SK-N-SH treated with all-trans-retinoic acid at 6 μM for 48 hours (cell line): ENCODE measurements around the gene FTCD.

ENCODE experiments used
- ATAC-seq: fragments of 200-7000 bp; cut with Tn5 transposase; 3 replicates; pipeline ENCODE4 v1.9.1; 2020; ENCODE audit warnings: mild to moderate bottlenecking, moderate library complexity
- BACH2 ChIP-seq: fragments of 250-450 bp; sonication (Bioruptor Pico); IDR thresholded peaks from 2 replicates; pipeline ENCODE4 v1.9.0; 2021; ENCODE audit warnings: mild to moderate bottlenecking, borderline replicate concordance
- CREB5 ChIP-seq: fragments of 250-450 bp; sonication (Bioruptor Pico); IDR thresholded peaks from 2 replicates; pipeline ENCODE4 v1.5.1; 2020; ENCODE audit warnings: low read depth, mild to moderate bottlenecking, moderate library complexity
- CSDC2 ChIP-seq: fragments of 250-450 bp; sonication (Bioruptor Pico); IDR thresholded peaks from 2 replicates; pipeline ENCODE4 v1.5.0; 2020; ENCODE audit warnings: mild to moderate bottlenecking, moderate library complexity
- ESRRG ChIP-seq: fragments of 250-450 bp; sonication (Bioruptor Pico); IDR thresholded peaks from 2 replicates; pipeline ENCODE4 v1.6.1; 2021; ENCODE audit warnings: mild to moderate bottlenecking
- GLIS3 ChIP-seq: fragments of 250-450 bp; sonication (Bioruptor Pico); IDR thresholded peaks from 2 replicates; pipeline ENCODE4 v1.5.0; 2020; ENCODE audit warnings: mild to moderate bottlenecking, moderate library complexity
- ISL1 ChIP-seq: fragments of 250-450 bp; sonication (Bioruptor Pico); IDR thresholded peaks from 2 replicates; pipeline ENCODE4 v2.1.2; 2022; ENCODE audit warnings: mild to moderate bottlenecking, moderate library complexity
- OSR1 ChIP-seq: fragments of 250-450 bp; sonication (Bioruptor Pico); IDR thresholded peaks from 2 replicates; pipeline ENCODE4 v1.8.0; 2022; ENCODE audit warnings: moderate library complexity, mild to moderate bottlenecking, inconsistent platforms
- PATZ1 ChIP-seq: fragments of 250-450 bp; sonication (Bioruptor Pico); IDR thresholded peaks from 2 replicates; pipeline ENCODE4 v1.8.0; 2020; ENCODE audit warnings: mild to moderate bottlenecking, moderate library complexity, borderline replicate concordance
- PPARA ChIP-seq: fragments of 250-450 bp; sonication (Bioruptor Pico); IDR thresholded peaks from 2 replicates; pipeline ENCODE4 v1.5.0; 2020; ENCODE audit warnings: mild to moderate bottlenecking, borderline replicate concordance
- RARB ChIP-seq: fragments of 250-450 bp; sonication (Bioruptor Pico); IDR thresholded peaks from 2 replicates; pipeline ENCODE4 v1.8.0; 2021; ENCODE audit warnings: mild to moderate bottlenecking, moderate library complexity
- SNAI2 ChIP-seq: fragments of 250-450 bp; sonication (Bioruptor Pico); IDR thresholded peaks from 2 replicates; pipeline ENCODE4 v1.5.0; 2020; ENCODE audit warnings: mild to moderate bottlenecking, moderate library complexity
- TCF4 ChIP-seq: fragments of 250-450 bp; sonication (Bioruptor Pico); IDR thresholded peaks from 2 replicates; pipeline ENCODE4 v1.8.0; 2021; ENCODE audit warnings: mild to moderate bottlenecking, moderate library complexity, borderline replicate concordance
- TOX ChIP-seq: fragments of 250-450 bp; sonication (Bioruptor Pico); IDR thresholded peaks from 2 replicates; pipeline ENCODE4 v1.8.0; 2021; ENCODE audit warnings: mild to moderate bottlenecking, moderate library complexity, borderline replicate concordance
- TSHZ2 ChIP-seq: fragments of 250-450 bp; sonication (Bioruptor Pico); IDR thresholded peaks from 2 replicates; pipeline ENCODE4 v1.5.0; 2020; ENCODE audit warnings: mild to moderate bottlenecking, moderate library complexity
- ZFP3 ChIP-seq: fragments of 250-450 bp; sonication (Bioruptor Pico); IDR thresholded peaks from 2 replicates; pipeline ENCODE4 v1.5.0; 2020; ENCODE audit warnings: mild to moderate bottlenecking, moderate library complexity
- ZFP30 ChIP-seq: fragments of 450-650 bp; formaldehyde crosslinking; IDR thresholded peaks from 2 replicates; pipeline ENCODE4 v1.5.0; 2022; ENCODE audit warnings: mild to moderate bottlenecking, moderate library complexity
- ZNF565 ChIP-seq: fragments of 450-650 bp; formaldehyde crosslinking; conservative IDR thresholded peaks from 2 replicates; pipeline ENCODE4 v1.5.0; 2020; ENCODE audit warnings: low read depth, mild to moderate bottlenecking, moderate library complexity
- ZNF70 ChIP-seq: fragments of 450-650 bp; formaldehyde crosslinking; IDR thresholded peaks from 2 replicates; pipeline ENCODE4 v1.5.0; 2020; ENCODE audit warnings: mild to moderate bottlenecking, moderate library complexity

The FTCD gene

GRCh38 chr21:46126309-46127238 is 28.8 kb downstream of the FTCD start:
- no peak for ATAC-seq
- TF ChIP-seq OSR1 (CRISPR knock-in tag): no peak
- TF ChIP-seq BACH2: no peak
- TF ChIP-seq ZFP30 (CRISPR knock-in tag): no peak
- TF ChIP-seq ISL1 (CRISPR knock-in tag): no peak
- TF ChIP-seq TCF4 (CRISPR knock-in tag): no peak
- TF ChIP-seq CSDC2 (CRISPR knock-in tag): no peak
- no peak for TF ChIP-seq SNAI2 (CRISPR knock-in tag)
- TF ChIP-seq CREB5 (CRISPR knock-in tag): no peak
- no peak for TF ChIP-seq RARB (CRISPR knock-in tag)
- no peak for TF ChIP-seq TOX (CRISPR knock-in tag)
- TF ChIP-seq TSHZ2 (CRISPR knock-in tag): no peak
- no peak for TF ChIP-seq ZNF565 (CRISPR knock-in tag)
- TF ChIP-seq PATZ1: no peak
- TF ChIP-seq ZNF70 (CRISPR knock-in tag): no peak

GRCh38 chr21:46125846-46126301 is 29.5 kb downstream of the FTCD start:
- no peak for ATAC-seq
- TF ChIP-seq PPARA (no peak), GLIS3 (CRISPR knock-in tag) (no peak), PATZ1 (no peak), OSR1 (CRISPR knock-in tag) (no peak), ZFP3 (CRISPR knock-in tag) (no peak), ZNF70 (CRISPR knock-in tag) (no peak), ZFP30 (CRISPR knock-in tag) (no peak), TSHZ2 (CRISPR knock-in tag) (no peak), ISL1 (CRISPR knock-in tag) (no peak), ESRRG (CRISPR knock-in tag) (no peak)
- TF ChIP-seq, all 23 proteins: peak for 0
